ENCODE data around the gene ZNF146. TPM values are rescaled to one million over a fixed set of nuclear protein-coding genes. Genes with fewer than 3 reads are reported as not detected.

ZNF146 gene
- total RNA-seq, result 41.9 and 139 TPM in 2 replicates

GRCh38 chr19:36214386-36215275 is at the start of gene ZNF146, which contains the start of gene ZNF565:
ZNF146 (plus strand) TSS chr19:36215106; CDS start chr19:36236441, 21,335 bp downstream.
ZNF565 (minus strand) TSS chr19:36214665; CDS start chr19:36201985, 12,680 bp downstream.

Other genes with a start within 250 kb of the ZNF146 start
- gene SDHAF1, start 219.9 kb upstream of the ZNF146 start, total RNA-seq, result 9.8 and 12.1 TPM in 2 replicates
- gene SYNE4, start 206.3 kb upstream of the ZNF146 start, total RNA-seq, result 0.06 TPM in 1 of 2 replicates, not detected in the other
- gene ALKBH6, start 200.9 kb upstream of the ZNF146 start, total RNA-seq, result 7.4 and 9.4 TPM in 2 replicates
- 0.81 and 6.7 TPM in 2 replicates for gene CLIP3, start 182.2 kb upstream of the ZNF146 start, total RNA-seq
- 0.31 and 0.65 TPM in 2 replicates for gene THAP8, start 160.8 kb upstream of the ZNF146 start, total RNA-seq
- gene WDR62, start 160.2 kb upstream of the ZNF146 start, total RNA-seq, result 3.9 and 4.4 TPM in 2 replicates
- not detected in 2 replicates for gene OVOL3, start 104.0 kb upstream of the ZNF146 start, total RNA-seq
- 91.3 and 94.6 TPM in 2 replicates for gene POLR2I, start 100.2 kb upstream of the ZNF146 start, total RNA-seq
- 189 and 207 TPM in 2 replicates for gene TBCB, start 99.6 kb upstream of the ZNF146 start, total RNA-seq
- gene CAPNS1, start 75.0 kb upstream of the ZNF146 start, total RNA-seq, result 343 and 488 TPM in 2 replicates
- gene COX7A1, start 62.7 kb upstream of the ZNF146 start, total RNA-seq, result 27.5 and 56.7 TPM in 2 replicates
- gene ZNF565, start 441 bp upstream of the ZNF146 start, total RNA-seq, result 2.4 and 4.8 TPM in 2 replicates
- 2.1 and 4.7 TPM in 2 replicates for gene ZFP14, start 164.1 kb downstream of the ZNF146 start, total RNA-seq
- gene ZFP82, start 203.5 kb downstream of the ZNF146 start, total RNA-seq, result 2.8 and 6.7 TPM in 2 replicates